BJ (cell line): ENCODE measurements around the gene MRI1. TPM values are rescaled to one million over a fixed set of nuclear protein-coding genes. Genes with fewer than 3 reads are reported as not detected.

Experiments
- CTCF ChIA-PET: fragments of 350-600 bp; formaldehyde crosslinking; extraction: SDS; loops from one replicate; lab custom pipeline; 2021; ENCODE audit warnings: antibody characterized with exemption, inconsistent platforms; lab: Yijun Ruan, JAX
- POLR2A ChIA-PET: fragments of 300-600 bp; sonication (Branson Sonifier 250); formaldehyde crosslinking; extraction: SDS; loops from one replicate; lab custom pipeline; 2021; ENCODE audit warnings: antibody characterized with exemption; lab: Charles Lee
- DNase-seq: peaks from one replicate; pipeline ENCODE4 v3.0.0-alpha.2; 2011; ENCODE audit warnings: low read depth
- H3K27me3 ChIP-seq: 2 replicates; pipeline ENCODE4 v1.6.0; 2011; ENCODE audit warnings: low read length; ENCODE audit not compliant: control insufficient read depth, insufficient read depth
- H3K36me3 ChIP-seq: 2 replicates; pipeline ENCODE4 v1.5.1; 2011; ENCODE audit warnings: low read length; ENCODE audit not compliant: control insufficient read depth, insufficient read depth
- H3K4me3 ChIP-seq: 2 replicates; pipeline ENCODE4 v1.5.1; 2011; ENCODE audit warnings: low read depth, mild to moderate bottlenecking, control low read depth, low read length
- CTCF ChIP-seq: IDR thresholded peaks from 2 replicates; pipeline ENCODE4 v1.5.1; 2011; ENCODE audit warnings: low read depth, mild to moderate bottlenecking, control low read depth, inconsistent platforms, low read length, moderate library complexity; ENCODE audit not compliant: insufficient read depth
- polyA plus RNA-seq: library from polyadenylated mRNA; depleted of rRNA; stranded (reverse); fragments of >200 nt; gene quantifications from 2 replicates; pipeline ENCODE4 v1.2.3, GENCODE V29; 2011

MRI1 gene
- polyA plus RNA-seq, 1 experiment: 42.1 TPM

DNA sequence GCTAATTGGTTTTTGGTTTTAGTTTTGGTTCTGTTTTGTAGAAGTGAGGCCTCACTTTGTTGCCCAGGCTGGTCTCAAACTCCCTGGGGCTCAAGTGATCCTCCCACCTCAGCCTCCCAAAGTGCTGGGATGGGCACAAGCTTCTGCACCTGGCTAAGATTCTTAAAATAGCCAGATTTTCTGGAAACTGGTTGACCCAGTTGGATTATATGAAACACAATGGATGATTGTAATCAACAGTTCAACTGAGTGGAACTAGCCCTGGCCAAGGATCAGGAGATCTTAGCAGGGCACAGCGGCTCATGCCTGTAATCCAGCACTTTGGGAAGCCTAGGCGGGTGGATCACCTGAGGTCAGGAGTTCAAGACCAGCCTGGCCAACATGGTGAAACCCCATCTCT is 29.6 kb upstream of the MRI1 start:
- no peak for TF ChIP-seq CTCF

GRCh38 chr19:13738073-13738472 is 26.2 kb upstream of the MRI1 start:
- H3K36me3 ChIP-seq: no peaks in the 10 kb centered on the region
- DNase-seq: no peak
- H3K27me3 ChIP-seq: no peaks in the 10 kb centered on the region
- CTCF ChIA-PET: no interaction called here
- TF ChIP-seq CTCF: no peak
- POLR2A ChIA-PET: no interaction called here
- no peak overlapping the region for H3K4me3 ChIP-seq

More for the DNA sequence above, 29.6 kb upstream of the MRI1 start:
- no peaks in the 10 kb centered on the region for H3K36me3 ChIP-seq
- H3K27me3 ChIP-seq: no peaks in the 10 kb centered on the region
- H3K4me3 ChIP-seq: no peak overlapping the region
- no peak for DNase-seq
- ChIA-PET POLR2A (no interaction called here), CTCF (no interaction called here)

DNA sequence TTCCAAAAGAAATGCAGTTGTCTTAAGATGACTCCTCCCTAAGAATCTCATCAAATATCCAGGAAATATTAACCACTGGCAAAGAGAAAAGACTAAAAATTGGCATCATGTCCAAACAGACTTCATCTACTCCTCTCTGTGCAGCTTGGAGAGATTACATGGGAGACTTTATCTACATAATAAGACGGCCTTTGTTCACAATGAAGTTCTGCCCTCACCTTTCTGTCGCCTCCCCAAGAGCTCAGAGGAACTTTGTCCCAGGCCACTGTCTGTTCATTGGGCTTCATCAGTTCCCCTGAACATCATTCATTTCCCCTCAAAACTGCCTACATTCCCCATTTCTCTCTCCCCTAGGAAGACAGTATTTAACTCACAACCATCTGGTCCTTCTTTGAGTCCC is 22.4 kb upstream of the MRI1 start:
- POLR2A ChIA-PET: no interaction called here
- no peak overlapping the region for H3K4me3 ChIP-seq
- no peaks in the 10 kb centered on the region for H3K36me3 ChIP-seq
- DNase-seq: no peak
- CTCF ChIA-PET: no interaction called here
- no peaks in the 10 kb centered on the region for H3K27me3 ChIP-seq
- no peak for TF ChIP-seq CTCF

- Histone ChIP-seq H3K27me3 (no peaks in the 10 kb centered on the region), H3K4me3 (no peak overlapping the region), H3K36me3 (no peaks in the 10 kb centered on the region)
- no peak for DNase-seq
- TF ChIP-seq CTCF: no peak
- CTCF ChIA-PET: no interaction called here
- POLR2A ChIA-PET: no interaction called here
Observed at GRCh38 chr19:13742756-13743155, 21.6 kb upstream of the MRI1 start.

- H3K27me3 ChIP-seq: no peaks in the 10 kb centered on the region
- no peaks in the 10 kb centered on the region for H3K36me3 ChIP-seq
- no peak overlapping the region for H3K4me3 ChIP-seq
- DNase-seq: no peak
- POLR2A ChIA-PET: no interaction called here
- CTCF ChIA-PET: no interaction called here
- no peak for TF ChIP-seq CTCF
Observed at GRCh38 chr19:13744174-13744573, 20.1 kb upstream of the MRI1 start.
